Bronchial epithelial cell (primary cell): ENCODE results near the gene KLK14. TPM values are rescaled to one million over a fixed set of nuclear protein-coding genes. Genes with fewer than 3 reads are reported as not detected.
A peak's percentile ranks its signal among the peaks of the same experiment; 100 is the strongest.

ENCODE experiments used
- DNase-seq: peaks from one replicate; pipeline ENCODE4 v3.0.0-alpha.2; 2010; ENCODE audit warnings: low read depth
- FAIRE-seq: peaks from 2 replicates; lab custom pipeline; 2011; peaks lifted over from hg19 to GRCh38; lab: Jason Lieb, UNC
- H3K27me3 ChIP-seq: 2 replicates; pipeline ENCODE4 v1.5.1; 2011; ENCODE audit warnings: low read length; ENCODE audit not compliant: control insufficient read depth, insufficient read depth
- H3K36me3 ChIP-seq: 2 replicates; pipeline ENCODE4 v1.5.1; 2011; ENCODE audit warnings: low read length; ENCODE audit not compliant: control insufficient read depth, insufficient read depth
- H3K4me3 ChIP-seq: 2 replicates; pipeline ENCODE4 v1.5.1; 2011; ENCODE audit warnings: mild to moderate bottlenecking, low read depth, low read length, control low read depth
- total RNA-seq: library from RNA; depleted of rRNA; stranded (reverse); fragments of >200 nt; gene quantifications from 2 replicates; pipeline ENCODE4 v1.2.1, GENCODE V29; 2014
- TF ChIP-seq, protein P1 (sequence below): IDR thresholded peaks from 2 replicates; pipeline ENCODE4 v1.5.1; 2011; ENCODE audit warnings: mild to moderate bottlenecking, moderate library complexity, low read length, control low read depth, inconsistent platforms; ENCODE audit not compliant: insufficient read depth, severe bottlenecking

The KLK14 gene
- total RNA-seq, 1 donor from 2014 or later: not detected

DNA sequence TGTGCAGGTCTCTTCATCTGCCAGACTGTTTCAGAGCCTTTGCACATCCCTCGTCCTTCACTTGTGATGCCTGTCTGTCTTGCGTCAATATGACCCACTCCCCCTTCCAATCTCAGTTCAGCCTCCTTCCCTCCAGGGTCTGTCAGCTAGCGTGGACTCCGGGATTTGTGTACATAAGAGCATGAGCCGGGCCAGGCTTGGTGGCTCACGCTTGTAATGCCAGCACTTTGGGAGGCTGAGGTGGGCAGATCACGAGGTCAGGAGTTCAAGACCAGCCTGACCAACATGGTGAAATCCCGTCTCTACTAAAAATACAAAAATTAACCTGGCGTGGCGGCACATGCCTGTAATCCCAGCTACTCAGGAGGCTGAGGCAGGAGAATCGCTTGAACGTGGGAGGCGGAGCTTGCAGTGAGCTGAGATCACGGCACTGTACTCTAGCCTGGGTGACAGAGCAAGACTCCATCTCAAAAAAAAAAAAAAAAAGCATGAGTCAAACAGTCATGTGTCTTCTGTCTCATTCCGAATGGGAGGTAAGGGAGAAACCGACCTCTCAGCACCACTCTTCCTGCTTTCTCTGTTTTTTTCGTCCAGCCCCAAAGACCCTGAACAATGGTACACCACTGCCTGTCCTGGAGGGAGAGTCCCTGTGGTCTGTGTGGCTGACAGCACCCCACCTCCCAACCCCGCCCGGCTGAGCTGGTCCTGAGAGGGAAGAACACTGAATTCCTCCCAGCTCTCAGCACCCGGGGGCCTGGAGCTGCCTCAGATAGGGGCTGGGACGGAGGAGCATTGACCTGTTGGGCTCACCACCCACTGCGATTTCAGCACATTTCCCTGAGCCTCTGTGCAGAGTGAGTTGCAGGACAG, 39.7 kb upstream of the KLK14 start:
- TF ChIP-seq, protein P1, sequence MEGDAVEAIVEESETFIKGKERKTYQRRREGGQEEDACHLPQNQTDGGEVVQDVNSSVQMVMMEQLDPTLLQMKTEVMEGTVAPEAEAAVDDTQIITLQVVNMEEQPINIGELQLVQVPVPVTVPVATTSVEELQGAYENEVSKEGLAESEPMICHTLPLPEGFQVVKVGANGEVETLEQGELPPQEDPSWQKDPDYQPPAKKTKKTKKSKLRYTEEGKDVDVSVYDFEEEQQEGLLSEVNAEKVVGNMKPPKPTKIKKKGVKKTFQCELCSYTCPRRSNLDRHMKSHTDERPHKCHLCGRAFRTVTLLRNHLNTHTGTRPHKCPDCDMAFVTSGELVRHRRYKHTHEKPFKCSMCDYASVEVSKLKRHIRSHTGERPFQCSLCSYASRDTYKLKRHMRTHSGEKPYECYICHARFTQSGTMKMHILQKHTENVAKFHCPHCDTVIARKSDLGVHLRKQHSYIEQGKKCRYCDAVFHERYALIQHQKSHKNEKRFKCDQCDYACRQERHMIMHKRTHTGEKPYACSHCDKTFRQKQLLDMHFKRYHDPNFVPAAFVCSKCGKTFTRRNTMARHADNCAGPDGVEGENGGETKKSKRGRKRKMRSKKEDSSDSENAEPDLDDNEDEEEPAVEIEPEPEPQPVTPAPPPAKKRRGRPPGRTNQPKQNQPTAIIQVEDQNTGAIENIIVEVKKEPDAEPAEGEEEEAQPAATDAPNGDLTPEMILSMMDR: no peak
- peak; percentile 12 for DNase-seq
- H3K27me3 ChIP-seq: no peaks in the 10 kb centered on the region
- no peaks in the 10 kb centered on the region for H3K36me3 ChIP-seq
- no peak overlapping the region for H3K4me3 ChIP-seq
- no peak for FAIRE-seq

DNA sequence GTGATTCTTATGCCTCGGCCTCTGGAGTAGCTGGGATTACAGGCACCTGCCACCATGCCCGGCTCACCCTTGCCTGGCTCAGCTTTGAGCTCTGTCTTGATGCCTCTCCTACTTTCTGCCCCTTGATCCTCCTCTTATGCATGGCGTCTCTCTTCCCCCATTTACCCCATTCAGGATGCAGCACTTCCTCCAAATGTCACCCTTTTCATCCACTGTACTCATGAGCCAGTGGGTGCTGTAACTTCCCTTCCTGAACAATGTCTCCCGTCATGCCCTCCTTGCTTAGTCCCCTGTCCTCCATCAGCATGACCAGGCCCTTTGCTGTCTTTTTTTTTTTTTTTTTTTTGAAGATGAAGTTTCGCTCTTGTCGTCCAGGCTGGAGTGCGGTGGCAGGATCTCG, 38.6 kb upstream of the KLK14 start:
- Histone ChIP-seq H3K4me3 (no peak overlapping the region), H3K36me3 (no peaks in the 10 kb centered on the region), H3K27me3 (no peaks in the 10 kb centered on the region)
- TF ChIP-seq, protein P1: no peak
- FAIRE-seq (no peak), DNase-seq (no peak)

DNA sequence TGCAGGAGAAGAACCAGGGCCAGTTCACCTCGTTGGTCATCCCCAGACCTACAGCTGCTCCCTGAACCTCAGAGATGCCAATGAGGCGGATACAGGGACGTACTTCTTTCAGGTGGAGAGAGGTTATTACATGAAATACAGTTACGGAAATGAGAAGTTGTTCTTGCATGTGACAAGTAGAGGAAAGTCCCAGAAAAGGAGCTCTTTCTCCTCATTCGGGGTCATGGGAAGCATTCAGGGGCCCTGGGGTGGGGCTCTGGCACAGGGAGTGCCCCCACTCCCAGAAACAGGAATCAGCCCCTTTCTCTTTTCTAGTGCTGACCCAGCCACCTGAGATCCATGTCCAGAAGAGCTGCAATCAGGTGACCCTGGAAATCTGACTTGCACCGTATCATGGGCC, 37.5 kb upstream of the KLK14 start:
- FAIRE-seq: no peak
- Histone ChIP-seq H3K27me3 (no peaks in the 10 kb centered on the region), H3K4me3 (no peak overlapping the region), H3K36me3 (no peaks in the 10 kb centered on the region)
- no peak for DNase-seq
- TF ChIP-seq, protein P1: no peak

DNA sequence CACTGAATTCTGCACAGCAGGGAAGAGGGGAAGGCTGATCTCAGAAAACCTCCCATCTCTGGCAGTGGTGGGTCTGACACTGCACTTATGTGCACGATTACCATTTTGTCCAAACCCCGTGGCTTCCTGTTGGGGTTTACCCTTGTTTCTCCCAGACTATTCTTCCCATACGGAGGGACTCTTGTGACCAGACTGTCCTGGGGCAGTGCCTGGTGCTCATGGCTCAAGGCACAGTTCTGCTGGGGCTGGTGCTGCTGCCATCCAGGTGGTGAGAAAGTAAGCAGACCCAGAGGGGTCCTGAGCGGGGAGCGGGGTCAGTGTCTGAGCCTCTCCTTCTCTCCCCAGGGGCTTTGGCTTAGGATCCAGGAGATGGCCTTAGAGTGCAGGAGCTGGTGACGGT, 36.9 kb upstream of the KLK14 start:
- FAIRE-seq: no peak
- no peaks in the 10 kb centered on the region for H3K36me3 ChIP-seq

DNA sequence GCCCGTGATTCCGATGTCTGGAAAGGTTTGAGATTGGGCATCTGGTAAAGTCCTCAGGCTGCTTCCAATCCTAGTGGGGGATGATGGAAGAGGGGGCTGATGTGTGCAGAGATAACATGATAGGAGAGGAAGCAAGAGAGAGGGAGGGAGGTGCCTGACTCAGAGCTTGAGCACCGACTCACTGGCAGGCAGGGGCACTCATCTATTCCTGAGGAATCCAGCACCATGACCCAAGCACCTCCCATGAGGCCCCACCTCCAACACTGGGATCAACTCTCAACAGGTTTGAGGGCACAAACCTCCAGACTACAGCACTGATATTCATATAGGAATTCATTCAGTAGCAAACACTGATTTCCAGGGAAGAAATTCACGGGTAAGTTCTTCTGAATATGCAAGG, 36.4 kb upstream of the KLK14 start:
- DNase-seq (peak; percentile 15), FAIRE-seq (no peak)
- Histone ChIP-seq H3K4me3 (no peak overlapping the region), H3K36me3 (no peaks in the 10 kb centered on the region), H3K27me3 (no peaks in the 10 kb centered on the region)
- TF ChIP-seq, protein P1: no peak

More for the DNA sequence above, 36.9 kb upstream of the KLK14 start:
- no peaks in the 10 kb centered on the region for H3K27me3 ChIP-seq
- TF ChIP-seq, protein P1: no peak
- H3K4me3 ChIP-seq: no peak overlapping the region
- DNase-seq: no peak
